Stimulated activated CD8-positive, alpha-beta memory T cell treated with anti-CD3 and anti-CD28 coated beads, Interleukin-4, amount 100 ng/mL, for 1 hour (primary cell): ENCODE data around the gene SMDT1.
"Not testable (repeated sequence)": the region's sequence is repeated elsewhere in the genome, so short reads cannot be mapped to it uniquely, and the experiment has no call there.

ENCODE experiments used
- DNase-seq, 2 donors: peaks; one replicate each; pipeline ENCODE4 v3.0.0-alpha.2; 2020; ENCODE audit warnings: low read depth in 2 of 2, low spot score in 1 of 2

The SMDT1 gene

GRCh38 chr22:42070517-42071422 lies 8.7 kb upstream of the SMDT1 start, which contains the start of gene NAGA:
Gene NAGA (minus strand): TSS chr22:42070812. CDS start chr22:42070297, 515 bp downstream.
- peak; percentile 69 to 81 for DNase-seq

GRCh38 chr22:42071508-42071907 lies 8.0 kb upstream of the SMDT1 start:
- not testable (repeated sequence) for DNase-seq

- no peak for DNase-seq
Observed at GRCh38 chr22:42072606-42073330, 6.7 kb upstream of the SMDT1 start.

- DNase-seq = no peak
Observed at GRCh38 chr22:42073621-42074041, 5.9 kb upstream of the SMDT1 start.

GRCh38 chr22:42074132-42074811 lies 5.2 kb upstream of the SMDT1 start, which contains the start of gene PHETA2:
Gene PHETA2 (plus strand): TSS chr22:42074248. CDS start chr22:42077294, 3,046 bp downstream.
- DNase-seq = peak in 1 of 2 donors; percentile 21

DNA sequence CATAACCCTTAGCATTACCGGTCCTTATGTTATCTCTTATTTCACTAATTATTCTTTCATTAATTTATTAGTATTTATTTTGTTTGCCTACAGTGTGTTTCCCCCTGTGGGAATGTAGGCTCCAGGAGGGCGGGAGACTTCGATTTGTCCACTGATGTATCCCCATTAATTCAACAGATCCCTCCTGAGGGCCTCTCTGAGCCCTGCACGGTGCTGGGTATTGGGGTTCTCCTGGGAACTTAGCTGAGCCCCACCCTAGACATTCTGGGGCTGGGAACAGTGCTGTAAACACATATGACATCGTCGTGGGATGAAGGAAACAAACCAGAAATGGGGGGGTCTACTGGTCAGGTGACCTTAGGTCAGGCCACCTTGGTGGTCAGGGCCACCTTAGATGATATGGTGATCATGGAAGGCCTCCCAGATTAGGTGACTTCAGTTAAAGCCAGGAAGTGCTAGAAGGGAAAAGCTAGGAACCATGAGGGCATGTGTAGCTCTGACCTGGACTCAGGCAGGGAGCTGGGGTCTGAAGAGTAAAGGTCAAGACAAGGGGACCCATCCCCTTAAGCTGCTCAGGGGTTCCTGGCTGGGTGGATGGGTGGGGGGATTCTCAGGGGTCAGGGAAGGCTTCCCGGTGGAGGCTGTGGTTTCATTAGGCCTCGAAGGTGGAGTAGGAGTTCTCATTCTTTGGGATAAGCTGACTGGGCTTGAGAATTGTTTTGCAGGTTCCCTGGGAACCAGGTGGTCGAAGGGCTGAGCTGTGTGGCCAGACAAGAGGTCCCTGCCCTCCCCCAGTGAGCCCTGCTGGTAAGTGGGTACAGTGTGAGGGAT lies 4.4 kb upstream of the SMDT1 start:
- no peak for DNase-seq

DNA sequence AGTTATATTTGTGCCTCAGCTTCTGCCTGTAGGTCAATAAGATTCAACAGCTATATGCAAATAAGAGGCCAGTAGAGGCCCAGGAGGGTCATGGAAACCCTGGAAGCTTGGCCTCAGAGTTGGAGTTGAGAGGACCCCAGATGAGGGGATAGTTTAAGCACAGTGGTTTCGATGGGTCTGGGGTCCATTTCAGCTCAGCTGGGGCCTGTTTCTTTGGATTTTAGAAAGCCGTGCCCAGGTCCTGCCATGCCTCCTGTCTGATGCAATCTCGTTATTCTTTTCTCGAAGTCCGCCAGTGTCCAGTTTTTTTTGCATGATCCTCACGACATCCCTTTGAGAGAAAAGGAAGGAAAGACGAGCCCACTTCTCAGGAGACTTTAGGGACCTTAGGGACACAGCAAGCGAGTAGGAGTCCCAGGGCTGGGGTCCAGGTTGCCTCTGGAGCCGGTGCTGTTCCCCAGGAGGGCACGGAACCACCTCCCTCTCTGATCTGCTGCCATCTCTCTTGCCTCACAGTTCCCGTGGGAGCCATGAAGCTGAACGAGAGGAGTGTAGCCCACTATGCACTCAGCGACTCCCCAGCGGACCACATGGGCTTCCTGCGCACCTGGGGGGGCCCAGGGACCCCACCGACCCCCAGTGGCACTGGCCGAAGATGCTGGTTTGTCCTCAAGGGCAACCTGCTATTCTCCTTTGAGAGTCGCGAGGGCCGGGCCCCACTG lies 2.6 kb upstream of the SMDT1 start:
- DNase-seq = no peak

DNA sequence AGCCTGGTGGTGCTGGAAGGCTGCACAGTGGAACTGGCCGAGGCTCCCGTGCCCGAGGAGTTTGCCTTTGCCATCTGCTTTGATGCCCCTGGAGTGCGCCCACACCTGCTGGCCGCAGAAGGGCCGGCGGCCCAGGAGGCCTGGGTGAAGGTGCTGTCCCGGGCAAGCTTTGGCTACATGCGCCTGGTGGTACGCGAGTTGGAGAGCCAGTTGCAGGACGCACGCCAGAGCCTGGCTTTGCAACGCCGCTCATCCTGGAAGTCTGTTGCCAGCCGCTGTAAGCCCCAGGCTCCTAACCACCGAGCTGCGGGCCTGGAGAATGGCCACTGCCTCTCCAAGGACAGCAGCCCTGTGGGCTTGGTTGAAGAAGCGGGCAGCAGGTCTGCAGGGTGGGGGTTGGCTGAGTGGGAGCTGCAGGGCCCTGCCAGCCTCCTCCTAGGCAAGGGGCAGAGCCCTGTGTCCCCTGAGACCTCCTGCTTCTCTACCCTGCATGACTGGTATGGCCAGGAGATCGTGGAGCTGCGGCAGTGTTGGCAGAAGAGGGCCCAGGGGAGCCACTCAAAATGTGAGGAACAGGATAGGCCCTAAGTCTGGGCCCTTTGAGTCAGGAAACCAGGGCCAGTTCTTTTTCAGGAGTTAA lies 1.9 kb upstream of the SMDT1 start:
- no peak for DNase-seq

DNA sequence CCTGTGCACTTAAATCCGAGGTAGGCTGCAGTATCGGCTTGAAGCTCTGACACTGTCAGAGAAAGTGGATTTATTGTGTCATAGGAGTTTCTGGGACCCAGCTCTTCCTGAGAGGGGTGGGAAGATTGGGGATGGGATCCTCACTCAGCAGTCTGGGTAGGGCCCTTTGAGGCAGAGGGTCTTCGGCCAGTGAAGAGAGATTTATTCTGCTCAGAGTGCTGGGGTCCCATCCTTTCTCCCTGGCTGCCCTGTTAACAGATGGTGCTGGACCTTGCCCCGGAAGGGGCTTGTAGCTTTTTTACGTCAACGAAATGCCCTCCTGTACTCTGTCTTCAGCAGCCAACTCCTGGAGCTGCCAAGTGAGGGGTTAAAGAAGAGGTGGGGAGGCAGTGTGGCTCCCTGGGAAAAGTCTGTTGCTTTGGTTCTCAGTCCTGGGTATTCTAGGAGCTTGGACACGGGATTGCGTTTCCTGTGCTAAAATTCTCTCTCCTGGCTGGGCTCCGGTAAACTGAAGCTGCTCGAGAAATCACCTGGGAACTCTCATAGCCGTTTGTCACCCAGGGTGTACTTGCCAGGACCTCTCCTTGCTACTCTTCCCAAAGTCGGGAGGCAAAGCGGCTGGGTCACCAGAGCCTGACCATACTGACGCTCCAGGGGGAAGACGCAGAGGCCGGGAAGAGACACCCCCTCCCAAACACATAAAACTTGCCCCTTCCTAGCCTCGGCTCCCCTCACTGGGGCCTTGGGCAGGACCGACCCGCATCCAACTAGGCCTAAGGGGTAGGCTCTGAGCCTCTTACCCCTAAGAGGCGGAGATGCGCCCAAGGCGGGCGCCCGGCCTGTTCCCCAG lies 806 bp upstream of the SMDT1 start:
- DNase-seq = no peak

DNA sequence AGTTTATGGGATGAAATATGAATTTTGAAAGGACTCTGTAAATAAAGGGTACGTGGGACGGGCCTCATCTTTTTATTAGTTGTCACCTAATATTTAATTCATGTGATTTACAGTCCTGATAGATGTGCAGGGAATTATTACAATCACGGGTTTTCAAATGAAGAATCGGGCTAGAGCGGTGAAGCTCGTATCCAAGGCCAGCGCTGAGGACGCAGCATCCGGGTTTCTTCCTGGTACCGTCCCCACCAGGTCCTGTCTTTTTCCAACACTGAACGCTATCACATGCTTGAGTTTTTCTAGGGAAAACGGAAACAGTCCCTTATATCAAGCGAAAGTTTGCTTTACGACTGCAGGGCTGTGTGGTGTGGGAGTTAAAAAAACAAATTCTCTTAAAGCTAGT lies 787 bp downstream of the SMDT1 start:
- no peak for DNase-seq

DNA sequence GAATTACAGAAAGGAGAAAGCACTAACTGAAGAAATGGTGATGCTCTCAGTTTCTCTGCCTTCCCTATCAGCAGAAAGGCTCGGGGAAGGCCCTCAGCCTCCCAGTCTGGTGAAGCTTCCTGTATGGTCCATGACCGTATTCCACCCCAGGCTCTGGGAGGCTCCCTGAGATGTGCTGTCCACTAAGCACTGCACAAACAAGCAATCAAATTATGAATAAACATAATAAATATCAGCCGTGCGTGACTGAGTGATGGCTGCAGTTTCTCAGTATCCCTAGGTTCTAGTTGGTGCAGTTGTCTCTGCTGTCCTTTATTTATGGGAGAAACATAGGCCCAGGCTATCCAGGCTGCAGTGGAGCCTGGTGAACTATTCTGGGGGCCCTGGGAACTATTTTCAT lies 3.6 kb downstream of the SMDT1 start:
- DNase-seq = no peak

DNA sequence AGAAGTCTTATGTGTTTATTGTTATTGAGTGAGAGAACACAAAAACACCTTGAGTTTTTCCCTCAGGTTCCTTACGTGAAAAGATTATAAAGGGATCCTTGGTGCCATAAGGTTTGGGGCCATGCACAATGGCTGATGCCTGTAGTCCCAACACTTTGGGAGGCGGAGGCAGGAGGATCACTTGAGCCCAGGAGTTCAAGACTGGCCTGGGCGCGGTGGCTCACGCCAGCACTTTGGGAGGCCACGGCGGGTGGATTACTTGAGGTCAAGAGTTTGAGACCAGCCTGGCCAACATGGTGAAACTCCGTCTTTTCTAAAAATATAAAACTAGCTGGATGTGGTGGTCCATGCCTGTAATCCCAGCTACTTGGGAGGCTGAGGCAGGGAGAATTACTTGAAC lies 5.4 kb downstream of the SMDT1 start:
- DNase-seq = no peak

GRCh38 chr22:42086051-42086450 lies 6.6 kb downstream of the SMDT1 start:
- DNase-seq = no peak

DNA sequence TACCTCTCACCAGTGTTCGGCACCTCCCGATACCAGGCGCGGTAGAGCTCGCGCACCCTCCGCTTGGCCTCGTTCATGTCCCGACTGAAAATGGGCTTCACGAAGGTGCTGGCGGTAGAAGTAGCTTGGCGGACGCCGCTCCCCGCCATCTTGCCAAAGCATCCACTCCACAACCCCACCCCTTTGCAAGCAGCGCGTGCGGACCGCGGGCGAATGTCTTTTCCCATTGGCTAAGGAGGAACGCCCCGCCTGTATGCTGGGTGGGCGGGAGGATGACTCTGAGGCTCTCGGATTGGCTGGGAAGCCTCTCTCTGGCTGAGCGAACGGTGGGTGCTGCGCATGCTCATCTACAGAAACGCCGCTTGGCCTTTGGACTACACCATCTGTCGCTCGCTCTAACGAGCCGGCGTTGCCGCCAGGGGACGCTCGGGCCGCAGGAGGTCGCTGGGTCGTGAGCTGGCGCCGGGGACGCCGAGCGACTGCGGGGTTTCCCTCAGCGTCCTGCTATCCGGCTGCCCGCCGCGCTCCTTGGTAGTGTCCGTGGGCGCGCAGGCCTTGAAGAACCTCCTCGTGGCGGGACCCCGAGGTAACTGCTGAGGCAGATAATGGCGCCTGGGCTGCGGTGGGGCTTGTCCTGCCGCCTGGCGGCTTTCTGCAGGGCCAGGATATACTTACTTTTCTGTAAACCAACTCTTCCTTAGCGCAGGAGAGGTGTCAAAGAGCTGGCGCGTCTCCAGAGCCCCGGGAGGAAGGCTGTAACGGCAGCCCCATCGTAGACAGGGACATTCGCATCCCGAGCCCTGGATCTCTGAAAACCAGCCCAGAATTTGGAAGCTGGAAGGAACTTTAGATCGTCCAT lies 11.3 kb downstream of the SMDT1 start, which contains the start of gene NDUFA6:
NDUFA6 (minus strand) TSS at position 177 of the 859 bp plus-strand sequence; CDS start at position 149, 28 bp downstream.
- peak; percentile 91 to 97 for DNase-seq

GRCh38 chr22:42091455-42091782 lies 11.9 kb downstream of the SMDT1 start:
- DNase-seq = no peak

GRCh38 chr22:42101199-42101598 lies 21.7 kb downstream of the SMDT1 start:
- no peak for DNase-seq

DNA sequence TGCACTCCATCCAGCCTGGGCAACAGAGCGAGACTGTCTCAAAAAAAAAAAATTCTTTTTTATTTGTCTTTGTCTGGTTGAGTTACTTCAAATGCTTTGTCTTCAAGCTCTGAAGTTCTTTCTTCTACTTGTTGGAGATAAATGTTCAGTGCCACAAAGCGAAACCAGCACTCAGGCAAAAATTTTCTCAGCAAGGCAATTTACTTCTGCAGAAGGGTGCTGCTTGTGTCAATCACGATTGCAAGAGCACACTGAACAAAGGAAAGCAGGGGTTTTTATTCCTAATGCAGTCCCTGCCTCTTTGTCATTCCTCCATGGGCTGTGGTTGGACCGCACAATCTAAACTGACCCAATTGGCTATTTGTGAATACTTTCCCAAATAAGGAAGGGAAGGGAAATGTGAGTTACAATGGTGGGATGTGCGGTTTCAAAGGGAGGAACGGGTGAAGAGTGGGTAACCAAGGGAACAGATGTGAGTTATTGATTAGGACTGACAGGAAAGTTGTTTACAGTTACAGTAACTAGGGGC lies 24.9 kb downstream of the SMDT1 start:
- DNase-seq = not testable (repeated sequence)
